Activated T-helper 1 cell treated with Interleukin-2 at 50 U/mL for 16 hours (primary cell): Measurements from ENCODE around the gene C16orf90.

Source experiments
- DNase-seq: peaks from one replicate; pipeline ENCODE4 v3.0.0-alpha.2; 2020; ENCODE audit warnings: low read depth

The C16orf90 gene

DNA sequence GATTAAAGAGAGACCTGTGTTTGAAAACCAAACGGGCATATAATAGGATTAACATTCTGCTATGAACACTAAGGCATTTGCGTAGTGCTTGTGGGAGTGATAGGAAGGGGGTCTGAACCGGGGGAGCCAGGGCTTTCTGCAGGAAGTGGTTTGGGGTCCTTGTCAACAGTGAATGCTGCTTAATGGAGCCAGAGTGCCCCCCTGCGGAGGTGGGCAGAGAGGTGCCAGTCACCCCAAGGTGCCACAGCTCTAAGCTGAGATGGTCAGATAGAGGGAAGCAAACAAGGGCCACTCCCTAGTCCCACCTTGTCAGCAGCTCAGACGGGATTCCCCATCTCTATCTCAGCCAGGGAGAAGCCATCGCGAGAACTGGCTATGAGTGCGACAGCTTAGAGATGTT lies 34.1 kb downstream of the C16orf90 start:
- DNase-seq = no peak

DNA sequence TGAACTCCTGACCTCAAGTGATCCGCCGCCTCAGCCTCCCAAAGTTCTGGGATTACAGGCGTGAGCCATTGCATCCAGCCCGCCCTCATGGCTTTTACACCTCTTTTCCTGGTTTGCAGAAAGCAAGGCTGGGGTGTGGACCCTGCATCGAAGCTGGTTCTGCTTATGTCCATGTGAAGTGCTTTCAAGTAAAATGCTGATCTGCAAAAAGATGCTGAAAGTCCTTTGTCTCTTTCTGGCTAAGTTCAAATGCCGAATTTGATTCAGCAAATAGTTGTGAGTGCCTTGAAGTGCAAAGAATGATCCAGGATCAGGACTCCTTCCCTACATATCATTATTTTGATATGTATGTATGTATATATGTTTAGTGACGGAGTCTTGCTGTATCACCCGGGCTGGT lies 34.7 kb downstream of the C16orf90 start:
- DNase-seq = no peak

DNA sequence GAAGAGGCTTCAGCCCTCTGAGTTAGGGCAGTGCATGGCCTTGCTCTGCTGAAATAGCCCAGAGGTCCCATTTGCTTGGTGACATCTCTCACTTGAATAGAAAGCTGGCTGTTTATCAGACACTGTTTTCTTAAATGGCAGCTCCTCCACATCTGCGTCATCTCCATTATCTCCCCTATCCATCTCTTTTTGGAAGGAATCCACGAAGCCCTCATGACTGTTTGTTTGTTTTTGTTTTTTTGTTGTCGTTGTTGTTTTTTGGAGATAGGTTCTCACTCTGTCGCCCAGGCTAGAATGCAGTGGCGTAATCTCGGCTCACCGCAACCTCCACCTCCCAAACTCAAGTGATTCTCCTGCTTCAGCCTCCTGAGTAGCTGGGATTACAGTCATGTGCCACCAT lies 35.2 kb downstream of the C16orf90 start:
- DNase-seq = no peak

DNA sequence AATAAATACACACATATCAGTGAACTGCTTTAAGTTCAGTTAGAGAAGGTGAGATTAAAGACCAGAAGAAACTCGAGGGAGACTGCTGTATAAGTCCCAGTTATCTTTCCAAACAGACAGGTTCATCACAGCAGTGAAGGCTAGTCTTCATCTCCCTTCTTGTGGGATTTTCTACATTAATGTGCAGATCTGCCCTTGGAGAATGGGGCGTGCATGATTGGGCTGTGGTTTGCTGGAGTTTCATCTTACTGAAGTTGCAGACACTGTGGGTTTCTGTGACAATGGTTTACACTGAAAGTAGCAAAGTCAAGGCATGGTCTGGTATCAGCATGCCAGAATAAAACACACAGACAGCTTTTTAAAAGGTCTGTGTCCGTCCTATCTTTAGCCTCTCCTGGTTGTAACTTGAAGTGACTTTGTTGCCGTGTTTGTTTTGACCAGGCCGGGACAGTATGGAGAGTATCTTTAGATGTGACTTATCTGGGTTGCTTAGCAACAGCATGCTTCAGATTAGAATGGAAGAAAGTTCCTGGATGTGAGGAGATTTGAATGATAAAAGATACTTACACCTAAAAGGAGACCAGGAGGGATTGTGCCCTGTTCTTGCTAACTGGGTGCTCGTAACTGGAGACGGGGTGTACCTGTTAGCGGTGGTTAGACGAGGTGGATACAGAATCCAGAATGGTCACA lies 35.7 kb downstream of the C16orf90 start:
- DNase-seq = no peak

DNA sequence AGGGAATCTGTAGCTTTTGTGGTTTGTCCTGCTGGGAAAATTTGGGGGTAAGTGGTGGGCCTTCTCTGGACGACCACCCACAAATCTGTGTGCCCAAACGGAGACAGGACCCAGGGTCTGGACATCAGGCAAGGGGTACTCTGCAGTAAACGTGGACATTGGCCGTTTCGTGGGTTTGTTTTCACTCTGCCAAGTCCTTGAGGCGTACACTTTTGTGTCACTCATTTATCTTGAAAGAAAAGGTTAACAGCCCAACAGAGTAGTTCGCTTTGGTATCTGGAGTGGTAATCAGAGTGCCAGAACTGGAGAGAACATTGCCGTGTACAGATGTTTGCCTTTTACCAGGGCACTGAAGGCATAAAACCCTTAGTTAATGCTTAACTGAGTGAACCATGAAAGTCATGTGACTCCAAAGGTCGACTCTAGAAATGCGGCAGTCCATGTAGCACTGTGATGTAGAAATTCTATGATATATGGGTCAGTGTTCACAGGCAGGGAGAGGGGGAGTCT lies 36.4 kb downstream of the C16orf90 start:
- DNase-seq = no peak

DNA sequence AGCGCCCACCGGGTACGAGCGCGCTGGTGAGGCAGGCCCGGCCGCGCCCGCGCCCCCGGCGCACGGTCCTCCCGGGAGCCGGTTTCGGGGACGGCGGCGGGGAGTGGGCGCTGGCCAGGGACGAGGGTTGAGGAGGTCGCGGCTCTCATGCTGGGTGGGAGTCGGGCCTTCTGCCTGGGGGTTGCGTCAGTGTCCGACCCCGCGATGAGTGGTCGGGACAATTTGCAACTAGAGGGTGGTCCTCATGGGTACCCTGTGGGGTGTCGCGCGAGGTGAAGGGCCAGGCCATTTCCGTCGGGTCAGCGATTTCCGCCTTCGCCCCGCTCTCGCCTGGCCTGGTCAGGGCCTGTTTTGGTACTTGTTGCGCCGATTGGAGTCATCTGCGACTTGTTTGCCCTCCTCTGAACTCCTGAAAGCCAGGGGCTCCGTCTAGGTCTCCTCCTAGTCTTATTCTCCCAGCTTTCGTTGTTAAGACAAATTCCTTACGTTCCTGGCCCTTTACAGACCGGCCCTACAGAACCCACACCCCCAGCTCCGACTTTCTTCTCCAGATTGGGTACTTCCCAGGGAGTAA lies 36.9 kb downstream of the C16orf90 start:
- DNase-seq = no peak

DNA sequence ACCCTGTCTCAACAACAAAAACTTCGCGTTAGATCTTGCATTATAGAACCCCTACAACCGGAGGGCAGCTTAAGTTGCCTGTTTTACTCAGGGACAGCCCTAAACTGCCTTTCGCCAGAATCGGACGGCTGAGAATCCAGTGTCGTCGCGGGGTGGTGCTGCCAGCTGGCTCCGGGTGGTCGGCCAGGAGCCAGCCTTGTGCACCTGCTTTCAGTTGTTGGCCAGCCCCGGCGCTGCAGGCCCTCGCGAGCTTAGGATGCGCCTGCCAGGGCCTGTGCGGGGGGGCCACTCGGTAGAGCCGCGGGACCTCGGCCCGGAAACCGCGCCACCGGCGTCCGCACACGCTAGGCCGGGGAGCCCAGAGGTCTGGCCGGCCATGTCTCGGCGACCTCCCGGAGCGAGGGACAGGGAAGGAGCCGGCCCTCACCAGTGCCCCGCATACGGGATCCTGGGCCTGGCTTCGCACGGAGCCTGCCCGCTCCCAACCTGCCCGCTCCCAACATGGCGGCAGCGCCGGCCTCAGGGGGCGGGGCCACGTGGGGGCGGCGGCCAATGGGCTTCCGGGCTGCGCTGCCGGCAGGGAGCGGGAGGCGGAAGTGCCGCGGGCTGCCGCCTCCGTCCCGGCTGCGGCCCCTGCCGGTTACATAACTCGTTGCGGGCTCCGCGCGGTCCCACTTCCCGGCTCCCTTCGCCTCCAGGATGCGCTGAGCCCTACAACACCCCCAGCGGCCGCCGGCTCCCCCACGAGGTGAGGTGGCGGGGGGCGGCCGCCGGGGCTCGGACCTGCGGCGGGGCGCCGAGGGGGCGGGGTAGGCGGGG lies 37.6 kb downstream of the C16orf90 start:
- peak; percentile 86 for DNase-seq

DNA sequence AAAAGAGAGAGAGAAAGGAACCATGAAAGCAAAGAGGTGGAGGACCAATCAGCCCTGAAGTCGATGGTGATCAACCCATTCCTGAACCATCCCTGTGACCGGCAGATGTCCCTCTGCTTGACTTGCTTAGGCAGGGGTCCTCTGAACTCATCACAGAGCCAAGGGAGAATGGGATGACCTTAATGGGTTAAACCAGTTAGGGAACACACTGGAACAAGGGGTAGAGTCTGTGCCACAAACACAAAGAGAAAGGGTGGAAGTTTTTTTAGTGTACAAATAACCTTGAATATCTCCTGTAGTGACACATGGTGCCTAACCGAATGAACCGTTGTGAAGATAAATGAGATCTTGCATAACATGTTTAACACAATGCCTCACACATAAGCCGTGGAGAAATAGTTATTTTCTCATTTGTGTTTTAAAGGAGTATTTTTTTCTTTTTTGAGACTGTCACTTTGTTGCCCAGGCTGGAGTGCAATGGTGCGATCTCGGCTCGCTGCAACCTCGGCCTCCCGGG lies 40.6 kb downstream of the C16orf90 start:
- no peak for DNase-seq

DNA sequence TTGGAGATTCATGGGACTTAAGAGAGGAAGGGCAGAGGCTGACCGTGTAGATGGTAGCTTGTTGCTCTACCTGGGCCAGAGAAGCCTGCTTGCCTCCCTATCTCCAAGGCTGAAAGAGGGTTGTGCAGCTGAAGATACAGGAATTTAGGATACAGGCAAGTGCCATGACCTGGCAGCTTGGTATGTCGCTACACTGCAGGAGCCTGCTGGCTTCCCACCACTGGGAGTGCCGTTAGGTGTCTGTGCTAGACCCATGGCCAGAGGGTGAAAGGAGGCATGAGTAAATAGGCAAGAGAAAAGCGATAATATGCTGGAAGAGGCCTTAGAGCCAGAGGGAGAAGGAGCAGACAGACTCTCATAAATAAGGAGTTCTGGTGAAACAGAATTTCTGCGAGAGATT lies 41.2 kb downstream of the C16orf90 start:
- no peak for DNase-seq

DNA sequence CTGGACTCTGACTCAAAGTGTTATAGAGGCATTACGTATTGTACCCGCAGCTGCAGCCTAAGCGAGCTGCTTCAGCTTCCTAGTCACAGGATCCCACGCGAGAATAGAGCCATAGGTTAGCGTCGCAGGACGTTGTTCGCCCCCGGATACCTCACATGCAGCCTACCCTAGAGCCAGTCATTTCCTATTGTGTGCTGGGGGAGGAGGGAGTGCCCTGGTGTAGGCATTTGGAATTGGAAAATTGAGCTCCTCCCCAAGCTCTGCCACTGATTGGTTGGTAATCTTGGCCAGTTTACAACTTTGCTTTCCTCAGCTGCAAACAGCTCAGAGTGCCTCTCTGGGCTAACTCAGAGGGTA lies 51.3 kb downstream of the C16orf90 start:
- DNase-seq = no peak
